AG10803 (cell line): ENCODE measurements around the gene TCEAL4.
A peak's percentile ranks its signal among the peaks of the same experiment; 100 is the strongest.

ENCODE experiments used
- DNase-seq: peaks from one replicate; pipeline ENCODE4 v3.0.0; 2010; ENCODE audit warnings: low read depth
- H3K4me3 ChIP-seq: 2 replicates; pipeline ENCODE4 v1.5.1; 2011; ENCODE audit warnings: mild to moderate bottlenecking, low read length, control low read depth
- CTCF ChIP-seq: conservative IDR thresholded peaks from 2 replicates; pipeline ENCODE4 v1.5.1; 2011; ENCODE audit warnings: mild to moderate bottlenecking, low read length, control low read depth, inconsistent platforms

The TCEAL4 gene

DNA sequence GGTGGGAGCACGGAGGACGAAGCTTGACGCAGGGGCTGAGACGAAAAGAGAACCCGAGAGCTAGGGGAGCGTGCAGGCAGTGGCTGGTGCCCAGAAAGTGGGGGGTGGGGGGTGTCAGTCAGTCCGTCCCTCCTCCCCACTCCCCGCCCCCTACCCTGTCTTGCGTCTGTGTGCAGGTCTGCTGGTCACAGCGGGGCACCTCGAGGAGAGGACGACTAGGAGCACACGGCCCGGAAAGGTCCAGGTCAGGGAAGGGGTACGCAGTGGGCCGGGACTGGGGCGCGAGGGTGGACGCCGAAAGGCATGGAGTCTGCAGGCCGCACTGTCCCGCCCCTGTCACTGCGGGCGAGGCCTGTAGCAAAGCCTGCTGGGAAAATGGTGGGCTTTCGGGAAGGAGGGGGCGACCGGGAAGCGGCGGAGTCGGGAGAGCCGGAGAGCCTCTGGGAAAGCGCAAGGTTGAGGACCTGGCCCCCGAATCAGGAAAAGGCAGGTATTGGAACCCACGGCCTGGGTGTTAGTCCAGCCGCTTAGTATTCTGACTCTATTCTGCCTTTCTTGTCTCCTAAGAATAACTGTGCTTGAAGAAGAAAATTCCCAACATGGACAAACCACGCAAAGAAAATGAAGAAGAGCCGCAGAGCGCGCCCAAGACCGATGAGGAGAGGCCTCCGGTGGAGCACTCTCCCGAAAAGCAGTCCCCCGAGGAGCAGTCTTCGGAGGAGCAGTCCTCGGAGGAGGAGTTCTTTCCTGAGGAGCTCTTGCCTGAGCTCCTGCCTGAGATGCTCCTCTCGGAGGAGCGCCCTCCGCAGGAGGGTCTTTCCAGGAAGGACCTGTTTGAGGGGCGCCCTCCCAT, 44.2 kb downstream of the TCEAL4 start:
- peak; percentile 63 for TF ChIP-seq CTCF
- peak overlapping the region; percentile 71 for H3K4me3 ChIP-seq
- peak; percentile 66 for DNase-seq

GRCh38 chrX:103630171-103630511, 44.8 kb downstream of the TCEAL4 start:
- no peak for TF ChIP-seq CTCF
- peak overlapping the region; percentile 71 for H3K4me3 ChIP-seq
- DNase-seq: no peak

DNA sequence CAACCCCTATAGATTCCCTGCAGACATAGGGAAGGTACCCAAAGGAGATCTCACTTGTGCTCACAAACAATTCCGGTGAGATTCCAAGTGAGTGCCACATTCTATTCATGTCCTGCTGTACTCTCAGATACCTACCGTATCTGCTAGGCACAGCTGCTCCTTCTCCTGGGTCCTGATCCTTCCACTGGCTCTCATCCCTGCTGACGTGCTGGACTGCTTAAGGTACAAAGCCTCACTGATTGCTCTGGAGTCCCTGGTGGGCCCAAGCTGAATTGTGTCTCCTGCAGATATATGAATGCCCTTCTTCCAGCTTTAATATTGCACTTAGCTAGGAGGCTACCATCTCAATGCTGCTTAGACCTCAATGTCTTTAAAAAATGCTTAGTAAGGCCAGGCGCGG, 45.8 kb downstream of the TCEAL4 start:
- H3K4me3 ChIP-seq: no peak overlapping the region
- no peak for TF ChIP-seq CTCF
- DNase-seq: no peak

DNA sequence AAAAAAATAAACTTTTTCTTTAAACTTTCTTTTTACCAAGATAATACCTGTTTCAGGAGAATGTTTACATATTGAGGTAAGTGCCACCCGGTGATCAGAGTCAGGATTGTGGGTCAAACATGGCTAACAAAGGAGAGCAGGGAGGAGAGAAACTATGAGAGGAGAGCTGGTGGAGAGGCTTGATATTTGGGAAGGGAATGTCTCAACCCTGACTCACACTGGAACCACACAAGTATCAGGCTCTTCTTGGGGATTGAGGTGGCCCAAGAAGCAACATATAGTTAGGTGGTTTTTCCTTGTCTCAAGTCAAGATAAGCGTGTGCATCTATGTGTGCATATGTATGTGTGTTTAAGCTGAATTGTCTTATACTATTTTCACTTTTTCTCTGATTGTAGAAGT, 50.1 kb downstream of the TCEAL4 start:
- no peak for TF ChIP-seq CTCF
- no peak overlapping the region for H3K4me3 ChIP-seq
- no peak for DNase-seq
